H1 (cell line): Measurements from ENCODE around the gene OSBPL5. TPM values are rescaled to one million over a fixed set of nuclear protein-coding genes. Genes with fewer than 3 reads are reported as not detected.

Experiments used
- CTCF ChIA-PET: fragments of 300-600 bp; sonication (Branson Sonifier 250); formaldehyde crosslinking; loops from one replicate; lab custom pipeline; 2021; ENCODE audit not compliant: partially characterized antibody; lab: Charles Lee
- POLR2A ChIA-PET: fragments of 300-600 bp; sonication (Branson Sonifier 250); formaldehyde crosslinking; loops from one replicate; lab custom pipeline; 2021; ENCODE audit warnings: inconsistent platforms; ENCODE audit not compliant: partially characterized antibody; lab: Charles Lee
- DNase-seq, 2 experiments: peaks; one replicate each; pipeline versions ENCODE4 v3.0.0 to v3.0.0-alpha.2; 2010 to 2022; ENCODE audit warnings: low spot score in 2 of 2, low read depth in 1 of 2, mixed read lengths in 1 of 2
- FAIRE-seq: peaks from 2 replicates; lab custom pipeline; 2011; peaks lifted over from hg19 to GRCh38; lab: Jason Lieb, UNC
- H2AFZ ChIP-seq: 2 replicates; pipeline ENCODE4 v1.8.1; 2012; ENCODE audit warnings: low read length, inconsistent platforms
- H2AK5ac ChIP-seq: 2 replicates; pipeline ENCODE4 v1.6.1; 2013; ENCODE audit warnings: low read depth, low read length
- H2BK120ac ChIP-seq: replicated peaks from 2 replicates; pipeline ENCODE3; 2013; ENCODE audit warnings: low read depth, low read length, inconsistent platforms
- H2BK12ac ChIP-seq: 2 replicates; pipeline ENCODE4 v1.6.1; 2013; ENCODE audit warnings: low read depth, low read length
- H2BK15ac ChIP-seq: 2 replicates; pipeline ENCODE4 v1.6.1; 2013; ENCODE audit warnings: low read length
- H2BK20ac ChIP-seq: 2 replicates; pipeline ENCODE4 v1.6.1; 2013; ENCODE audit warnings: low read length
- H2BK5ac ChIP-seq: 2 replicates; pipeline ENCODE4 v1.6.1; 2013; ENCODE audit warnings: low read depth, low read length
- H3K14ac ChIP-seq: 2 replicates; pipeline ENCODE4 v1.6.1; 2013; ENCODE audit warnings: inconsistent platforms; ENCODE audit not compliant: insufficient read length
- H3K18ac ChIP-seq: 2 replicates; pipeline ENCODE4 v1.6.1; 2013; ENCODE audit warnings: low read length; ENCODE audit errors: extremely low read depth
- H3K23ac ChIP-seq: 2 replicates; pipeline ENCODE4 v1.6.1; 2013; ENCODE audit warnings: inconsistent platforms; ENCODE audit not compliant: insufficient read length
- H3K23me2 ChIP-seq: 2 replicates; pipeline ENCODE4 v1.6.1; 2013; ENCODE audit warnings: low read depth, low read length
- H3K27ac ChIP-seq: 2 replicates; pipeline ENCODE4 v1.6.1; 2011; ENCODE audit warnings: low read depth, low read length, inconsistent platforms
- H3K27me3 ChIP-seq, 4 experiments: replicated peaks in 1 of 4; 1 replicate in 1 of 4; 2 replicates in 3 of 4; pipeline versions ENCODE4 v1.6.1 to v1.8.1; 2011 to 2013; ENCODE audit warnings: low read length in 3 of 4, mild to moderate bottlenecking in 3 of 4, inconsistent platforms in 2 of 4, mixed read lengths in 2 of 4, moderate library complexity in 1 of 4; ENCODE audit not compliant: control insufficient read depth in 3 of 4, insufficient read depth in 3 of 4; ENCODE audit errors: extremely low read depth in 1 of 4
- H3K36me3 ChIP-seq, 4 experiments: 2 replicates each; pipeline versions ENCODE4 v1.6.1 to v1.8.1; 2011 to 2013; ENCODE audit warnings: mild to moderate bottlenecking in 4 of 4, low read length in 3 of 4, moderate library complexity in 2 of 4, control low read depth in 1 of 4, inconsistent platforms in 1 of 4; ENCODE audit not compliant: insufficient read depth in 4 of 4, control insufficient read depth in 2 of 4
- H3K4ac ChIP-seq: replicated peaks from 2 replicates; pipeline ENCODE3; 2013; ENCODE audit warnings: low read length, low read depth, mixed read lengths, inconsistent platforms; ENCODE audit not compliant: insufficient read length
- H3K4me1 ChIP-seq, 4 experiments: replicated peaks in 1 of 4; 1 replicate in 1 of 4; 2 replicates in 3 of 4; pipeline versions ENCODE4 v1.6.1 to v1.8.1; 2011 to 2013; ENCODE audit warnings: low read length in 3 of 4, inconsistent platforms in 2 of 4, mixed read lengths in 1 of 4; ENCODE audit not compliant: insufficient read depth in 4 of 4, control insufficient read depth in 3 of 4
- H3K4me2 ChIP-seq, 2 experiments: 2 replicates each; pipeline versions ENCODE4 v1.6.1 to v1.8.1; 2011 to 2013; ENCODE audit warnings: low read depth in 2 of 2, low read length in 2 of 2, control low read depth in 1 of 2, inconsistent platforms in 1 of 2, mild to moderate bottlenecking in 1 of 2; ENCODE audit not compliant: insufficient read depth in 1 of 2
- H3K4me3 ChIP-seq, 4 experiments: fragments of 200-600, 300-600 bp in 1 of 4; sonication (generic), shearing (Covaris generic), sonication (Bioruptor Twin) in 1 of 4; 2 replicates each; pipeline versions ENCODE4 v1.5.1 to v1.8.1; 2011 to 2016; ENCODE audit warnings: low read length in 4 of 4, low read depth in 3 of 4, control low read depth in 2 of 4, inconsistent platforms in 2 of 4, mild to moderate bottlenecking in 2 of 4, mixed read lengths in 1 of 4, moderate library complexity in 1 of 4; ENCODE audit not compliant: insufficient read depth in 2 of 4; ENCODE audit errors: extremely low read depth in 1 of 4
- H3K56ac ChIP-seq: replicated peaks from 2 replicates; pipeline ENCODE3; 2013; ENCODE audit warnings: low read depth, mild to moderate bottlenecking, mixed read lengths, low read length, inconsistent platforms; ENCODE audit not compliant: insufficient read length
- H3K79me1 ChIP-seq: 2 replicates; pipeline ENCODE4 v1.6.1; 2013; ENCODE audit warnings: low read depth, low read length, control low read depth
- H3K79me2 ChIP-seq, 2 experiments: 2 replicates each; pipeline versions ENCODE4 v1.6.1 to v1.8.1; 2012 to 2013; ENCODE audit warnings: low read length in 2 of 2, mild to moderate bottlenecking in 2 of 2, inconsistent platforms in 1 of 2; ENCODE audit not compliant: insufficient read depth in 2 of 2, control insufficient read depth in 1 of 2
- H3K9ac ChIP-seq, 4 experiments: replicated peaks in 1 of 4; 1 replicate in 1 of 4; 2 replicates in 3 of 4; pipeline versions ENCODE4 v1.6.1 to v1.8.1; 2011 to 2013; ENCODE audit warnings: low read depth in 3 of 4, low read length in 3 of 4, control low read depth in 2 of 4, mild to moderate bottlenecking in 2 of 4, moderate library complexity in 2 of 4, inconsistent platforms in 1 of 4; ENCODE audit errors: extremely low read depth in 1 of 4
- H3K9me3 ChIP-seq, 2 experiments: 2 replicates each; pipeline versions ENCODE4 v1.6.1 to v1.8.1; 2012 to 2013; ENCODE audit warnings: mild to moderate bottlenecking in 2 of 2, moderate library complexity in 2 of 2, control low read depth in 1 of 2, inconsistent platforms in 1 of 2, low read depth in 1 of 2, low read length in 1 of 2, mixed read lengths in 1 of 2; ENCODE audit not compliant: insufficient read depth in 2 of 2
- H4K20me1 ChIP-seq, 2 experiments: replicated peaks in 1 of 2; 2 replicates each; pipeline versions ENCODE3 to v1.8.1; 2011 to 2013; ENCODE audit warnings: inconsistent platforms in 2 of 2, low read length in 2 of 2, mild to moderate bottlenecking in 1 of 2; ENCODE audit not compliant: insufficient read depth in 2 of 2, control insufficient read depth in 1 of 2
- H4K5ac ChIP-seq: 2 replicates; pipeline ENCODE4 v1.6.1; 2013; ENCODE audit warnings: low read length, low read depth, mixed read lengths, inconsistent platforms; ENCODE audit not compliant: insufficient read length
- H4K8ac ChIP-seq: 2 replicates; pipeline ENCODE4 v1.8.0; 2013; ENCODE audit warnings: mild to moderate bottlenecking, moderate library complexity, low read length, inconsistent platforms; ENCODE audit not compliant: insufficient read depth; ENCODE audit errors: extremely low read depth
- H4K91ac ChIP-seq: replicated peaks from 2 replicates; pipeline ENCODE3; 2013; ENCODE audit warnings: low read length, mixed read lengths, inconsistent platforms; ENCODE audit not compliant: insufficient read length
- E2F6 ChIP-seq: IDR thresholded peaks from 2 replicates; pipeline ENCODE4 v1.6.1; 2012; ENCODE audit warnings: inconsistent platforms
- EZH2 ChIP-seq: fragments of 200-600 bp; sonication (generic); IDR thresholded peaks from 2 replicates; pipeline ENCODE4 v1.7.1; 2012; ENCODE audit warnings: low read depth, mild to moderate bottlenecking, moderate library complexity, low read length, inconsistent platforms; ENCODE audit not compliant: severe bottlenecking
- GABPA ChIP-seq: IDR thresholded peaks from 2 replicates; pipeline ENCODE4 v1.6.1; 2011; ENCODE audit warnings: mild to moderate bottlenecking, low read length, moderate library complexity, borderline replicate concordance; ENCODE audit not compliant: insufficient read depth
- KDM5A ChIP-seq: fragments of 200-600 bp; IDR thresholded peaks from 2 replicates; pipeline ENCODE4 v1.7.1; 2012; ENCODE audit warnings: mild to moderate bottlenecking, low read length, inconsistent platforms, mixed read lengths
- NANOG ChIP-seq: IDR thresholded peaks from 2 replicates; pipeline ENCODE4 v1.6.1; 2011; ENCODE audit warnings: low read length, low read depth, mild to moderate bottlenecking, inconsistent platforms; ENCODE audit not compliant: insufficient read depth, poor library complexity, severe bottlenecking
- POLR2A ChIP-seq, 2 experiments: IDR thresholded peaks; 1 replicate in 1 of 2; 2 replicates in 1 of 2; pipeline ENCODE4 v1.6.1; 2011; ENCODE audit warnings: low read depth in 2 of 2, low read length in 2 of 2, mild to moderate bottlenecking in 2 of 2; ENCODE audit errors: control extremely low read depth in 1 of 2
- POLR2AphosphoS5 ChIP-seq: IDR thresholded peaks from 2 replicates; pipeline ENCODE4 v1.6.1; 2011; ENCODE audit warnings: low read depth, low read length
- POU5F1 ChIP-seq: IDR thresholded peaks from 2 replicates; pipeline ENCODE4 v1.6.1; 2011; ENCODE audit warnings: low read depth, mild to moderate bottlenecking, low read length, moderate library complexity
- RBBP5 ChIP-seq: IDR thresholded peaks from 2 replicates; pipeline ENCODE4 v1.7.1; 2012; ENCODE audit warnings: low read depth, mild to moderate bottlenecking, inconsistent platforms, low read length, moderate library complexity, borderline replicate concordance
- SAP30 ChIP-seq: fragments of 300-600 bp; sonication (generic); IDR thresholded peaks from 2 replicates; pipeline ENCODE4 v1.7.1; 2012; ENCODE audit warnings: low read length, moderate library complexity, mild to moderate bottlenecking, inconsistent platforms; ENCODE audit not compliant: insufficient read depth, insufficient replicate concordance
- SUZ12 ChIP-seq: fragments of 200-600 bp; sonication (generic); IDR thresholded peaks from 2 replicates; pipeline ENCODE4 v1.6.1; 2012; ENCODE audit warnings: mild to moderate bottlenecking, inconsistent platforms, low read length, moderate library complexity, mixed read lengths
- TAF7 ChIP-seq: optimal IDR thresholded peaks from 2 replicates; pipeline ENCODE3; 2011; ENCODE audit warnings: low read depth, mild to moderate bottlenecking, inconsistent platforms, low read length, moderate library complexity, borderline replicate concordance
- WGBS, 2 experiments: shearing (Covaris generic) in 1 of 2; methylation state at CpG; one replicate each; pipeline versions ENCODE4 v1.1.6 to v1.1.7; 2013 to 2015; ENCODE audit warnings: low lambda C conversion rate in 2 of 2, mixed read lengths in 2 of 2, inconsistent platforms in 1 of 2, low coverage in 1 of 2, missing lambda C conversion rate in 1 of 2; ENCODE audit not compliant: insufficient replicate concordance in 2 of 2, insufficient coverage in 1 of 2, insufficient read length in 1 of 2; ENCODE audit errors: extremely low coverage in 1 of 2, missing lambda C conversion rate in 1 of 2; 5-methylcytosine and 5-hydroxymethylcytosine counted together
- polyA plus RNA-seq, 7 experiments: library from polyadenylated mRNA; depleted of rRNA in 3 of 7; stranded (reverse) in 5 of 7; unstranded in 2 of 7; fragments of >200 nt in 5 of 7; fragments of 200-250 nt in 2 of 7; gene quantifications; 1 replicate in 5 of 7; 2 replicates in 1 of 7; 4 replicates in 1 of 7; pipeline versions ENCODE4 v1.2.1 to v1.2.3, GENCODE V29; 2011 to 2013; ENCODE audit warnings: missing spikeins in 2 of 7, mixed read lengths in 2 of 7
- total RNA-seq: library from RNA; stranded (reverse); fragmentation: NEBNext Ultra II Directional; extraction: Animal tissue kit (Norgen Biotek cat#: 25700); gene quantifications from 2 replicates; pipeline ENCODE4 v1.2.1, GENCODE V29; 2021

Gene OSBPL5
- total and polyA plus RNA-seq, 2 of the 8 experiments (the other 6 are each of a cell fraction or from before 2014, with no cell fraction given), result 3.4 to 9.9 TPM

- Histone ChIP-seq H3K79me2 (no peaks in the 10 kb centered on the region), H2BK5ac (no peak overlapping the region), H3K4me2 (no peak overlapping the region), H3K4me3 (no peak overlapping the region), H4K20me1 (peaks cover 0 to 2% of the 10 kb centered on the region in 2 experiments), H3K9me3 (no peaks in the 10 kb centered on the region), H3K14ac (no peak overlapping the region), H2AK5ac (no peak overlapping the region), H4K91ac (no peak overlapping the region), H4K5ac (no peak overlapping the region), H4K8ac (no peak overlapping the region), H2BK12ac (no peak overlapping the region), H2BK20ac (no peak overlapping the region), H2BK15ac (no peak overlapping the region), H3K4me1 (no peaks in the 10 kb centered on the region; a peak in 1 of 7 replicates), H2AFZ (no peak overlapping the region), H3K79me1 (no peaks in the 10 kb centered on the region), H3K36me3 (no peaks in the 10 kb centered on the region), H3K23ac (no peak overlapping the region), H3K18ac (no peak overlapping the region), H3K4ac (no peak overlapping the region), H2BK120ac (no peak overlapping the region), H3K56ac (no peak overlapping the region), H3K9ac (no peak overlapping the region), H3K23me2 (peaks cover 8% of the 10 kb centered on the region; the same call in 1 of the 2 replicates), H3K27ac (no peak overlapping the region), H3K27me3 (no peaks in the 10 kb centered on the region; a peak in 1 of 7 replicates)
- DNase-seq (no peak), FAIRE-seq (no peak)
- ChIA-PET POLR2A (interaction anchor here (2.1 kb wide), 1 partner anchor 11 kb away, joined by 6 read pairs; no protein-coding TSS in a partner anchor), CTCF (interaction anchor here (0.6 to 3.5 kb wide), 5 partner anchors 11 to 90 kb away, joined by 3 to 25 read pairs (median 5); no protein-coding TSS in a partner anchor)
- WGBS, 2 experiments, result 80% methylated on average over 16 of the region's 16 CpGs; no CpG with 5 or more reads in 1 of the 2 experiments
- TF ChIP-seq RBBP5 (no peak), NANOG (no peak), POLR2A (IDR thresholded peaks at IDR 0.05; ENCODE audit: control extremely low read depth in 1 of 2, low read depth in 2 of 2, low read length in 2 of 2) (no peak), TAF7 (no peak), E2F6 (no peak), SAP30 (no peak), KDM5A (no peak), POLR2AphosphoS5 (no peak), GABPA (no peak), EZH2 (no peak), SUZ12 (no peak), POU5F1 (no peak)
Observed at GRCh38 chr11:3127706-3128355, 37.3 kb downstream of the OSBPL5 start.
